B cell (primary cell): ENCODE measurements around the gene NINJ2. TPM values are rescaled to one million over a fixed set of nuclear protein-coding genes. Genes with fewer than 3 reads are reported as not detected.

Experiments used
- ATAC-seq: fragments of 200-7000 bp; cut with Tn5 transposase; one replicate; pipeline ENCODE4 v1.10.0; 2021; ENCODE audit warnings: low read depth, mild to moderate bottlenecking, moderate number of reproducible peaks, moderate library complexity
- CTCF ChIA-PET: fragments of 350-600 bp; sonication (Branson Sonifier 250); formaldehyde crosslinking; loops from one replicate; lab custom pipeline; 2021; ENCODE audit warnings: antibody characterized with exemption, inconsistent platforms; lab: Charles Lee
- POLR2A ChIA-PET: fragments of 350-600 bp; sonication (Branson Sonifier 250); formaldehyde crosslinking; loops from one replicate; lab custom pipeline; 2021; ENCODE audit warnings: antibody characterized with exemption; lab: Charles Lee
- DNase-seq: peaks from one replicate; pipeline ENCODE4 v3.0.0; 2013
- H2AFZ ChIP-seq: 2 replicates; pipeline ENCODE4 v1.6.1; 2012; ENCODE audit warnings: mild to moderate bottlenecking, low read depth, low read length; ENCODE audit not compliant: insufficient read depth, poor library complexity, severe bottlenecking
- H3K27ac ChIP-seq, 2 donors: 1 replicate in 1 of 2; 2 replicates in 1 of 2; pipeline ENCODE4 v1.5.1; 2012 to 2013; ENCODE audit warnings: low read length in 2 of 2, mild to moderate bottlenecking in 2 of 2, moderate library complexity in 1 of 2
- H3K27me3 ChIP-seq, 4 experiments: fragments of 200-600 bp in 1 of 4; sonication (generic) in 1 of 4; replicated peaks in 1 of 4; 1 replicate in 2 of 4; 2 replicates in 2 of 4; pipeline versions ENCODE4 v1.6.1 to v1.7.0; 2013 to 2016; ENCODE audit warnings: low read length in 3 of 4, mild to moderate bottlenecking in 2 of 4, mixed read lengths in 1 of 4, moderate library complexity in 1 of 4; ENCODE audit not compliant: insufficient read depth in 4 of 4, control insufficient read depth in 3 of 4; ENCODE audit errors: control extremely low read depth in 1 of 4
- H3K36me3 ChIP-seq, 2 experiments: replicated peaks in 1 of 2; 1 replicate in 1 of 2; 2 replicates in 1 of 2; pipeline versions ENCODE4 v1.6.1 to v1.7.1; 2013; ENCODE audit warnings: low read length in 1 of 2; ENCODE audit not compliant: insufficient read depth in 2 of 2, control insufficient read depth in 1 of 2; ENCODE audit errors: control extremely low read depth in 1 of 2, extremely low read depth in 1 of 2
- H3K4me1 ChIP-seq, 2 donors: fragments of 200-600 bp in 1 of 2; sonication (generic) in 1 of 2; 1 replicate in 1 of 2; 2 replicates in 1 of 2; pipeline versions ENCODE4 v1.5.1 to v1.6.1; 2013 to 2017; ENCODE audit warnings: low read length in 2 of 2; ENCODE audit not compliant: control insufficient read depth in 2 of 2, insufficient read depth in 2 of 2
- H3K4me2 ChIP-seq: replicated peaks from 2 replicates; pipeline ENCODE3; 2012; ENCODE audit warnings: mild to moderate bottlenecking, low read depth, low read length; ENCODE audit not compliant: poor library complexity, severe bottlenecking
- H3K4me3 ChIP-seq, 5 experiments: fragments of 200-600 bp in 1 of 5; sonication (generic) in 1 of 5; 1 replicate in 3 of 5; 2 replicates in 2 of 5; pipeline versions ENCODE4 v1.5.1 to v1.7.0; 2011 to 2016; ENCODE audit warnings: low read length in 4 of 5, mild to moderate bottlenecking in 4 of 5, low read depth in 2 of 5, control low read depth in 1 of 5, moderate library complexity in 1 of 5; ENCODE audit not compliant: insufficient read depth in 1 of 5; ENCODE audit errors: control extremely low read depth in 1 of 5, extremely low read depth in 1 of 5
- H3K79me2 ChIP-seq: fragments of 200-600 bp; sonication (generic); one replicate; pipeline ENCODE4 v1.6.0; 2016; ENCODE audit warnings: low read length; ENCODE audit not compliant: control insufficient read depth, insufficient read depth
- H3K9ac ChIP-seq: fragments of 200-600 bp; sonication (generic); 2 replicates; pipeline ENCODE4 v1.6.1; 2017; ENCODE audit warnings: mild to moderate bottlenecking, low read length, moderate library complexity
- H3K9me3 ChIP-seq, 3 donors: one replicate each; pipeline versions ENCODE4 v1.6.1 to v1.7.1; 2013; ENCODE audit warnings: low read length in 2 of 3; ENCODE audit not compliant: control insufficient read depth in 2 of 3, insufficient read depth in 1 of 3; ENCODE audit errors: control extremely low read depth in 1 of 3
- H4K20me1 ChIP-seq: 2 replicates; pipeline ENCODE4 v1.6.0; 2012; ENCODE audit warnings: mild to moderate bottlenecking, low read length; ENCODE audit not compliant: insufficient read depth, control insufficient read depth, poor library complexity, severe bottlenecking
- H3K27ac Mint-ChIP-seq: one replicate; pipeline ENCODE4 v1.8.0; 2021; ENCODE audit warnings: mixed read lengths
- H3K27me3 Mint-ChIP-seq: one replicate; pipeline ENCODE4 v1.8.0; 2021; ENCODE audit warnings: mixed read lengths
- H3K4me1 Mint-ChIP-seq: one replicate; pipeline ENCODE4 v1.8.0; 2021; ENCODE audit warnings: mixed read lengths
- H3K4me3 Mint-ChIP-seq: one replicate; pipeline ENCODE4 v1.8.0; 2021; ENCODE audit warnings: mixed read lengths
- H3K9me3 Mint-ChIP-seq: one replicate; pipeline ENCODE4 v1.8.0; 2022; ENCODE audit warnings: mixed read lengths; ENCODE audit not compliant: insufficient read depth
- EZH2 ChIP-seq: IDR thresholded peaks from 2 replicates; pipeline ENCODE4 v1.6.1; 2012; ENCODE audit warnings: borderline replicate concordance, low read depth, mild to moderate bottlenecking, moderate library complexity, low read length; ENCODE audit not compliant: insufficient read depth, poor library complexity, severe bottlenecking
- WGBS: methylation state at CpG from one replicate; pipeline ENCODE4 v1.1.5; 2013; ENCODE audit warnings: missing lambda C conversion rate; ENCODE audit not compliant: insufficient coverage; 5-methylcytosine and 5-hydroxymethylcytosine counted together
- intact Hi-C: fragments of 100-400 bp; cut with micrococcal nuclease; formaldehyde crosslinking; loops from one replicate; pipeline ENCODE4 v1.10.0; 2022
- polyA plus RNA-seq: library from polyadenylated mRNA; depleted of rRNA; stranded (reverse); fragments of >200 nt; gene quantifications from 2 replicates; pipeline ENCODE4 v1.2.3, GENCODE V29; 2012
- total RNA-seq, 2 donors: library from RNA; stranded (reverse); fragments of 120-200 nt in 1 of 2; gene quantifications; 1 replicate in 1 of 2; 2 replicates in 1 of 2; pipeline versions ENCODE4 v1.2.3 to v1.2.4, GENCODE V29; 2013 to 2022
- TF ChIP-seq, protein P1 (sequence below): fragments of 200-600 bp; IDR thresholded peaks from one replicate; pipeline ENCODE4 v1.8.0; 2022; ENCODE audit warnings: antibody characterized with exemption, mild to moderate bottlenecking

NINJ2 gene
- total and polyA plus RNA-seq, 2 donors (not counting 1 experiment from before 2014, with no cell fraction given): 2.9 to 10.2 TPM

DNA sequence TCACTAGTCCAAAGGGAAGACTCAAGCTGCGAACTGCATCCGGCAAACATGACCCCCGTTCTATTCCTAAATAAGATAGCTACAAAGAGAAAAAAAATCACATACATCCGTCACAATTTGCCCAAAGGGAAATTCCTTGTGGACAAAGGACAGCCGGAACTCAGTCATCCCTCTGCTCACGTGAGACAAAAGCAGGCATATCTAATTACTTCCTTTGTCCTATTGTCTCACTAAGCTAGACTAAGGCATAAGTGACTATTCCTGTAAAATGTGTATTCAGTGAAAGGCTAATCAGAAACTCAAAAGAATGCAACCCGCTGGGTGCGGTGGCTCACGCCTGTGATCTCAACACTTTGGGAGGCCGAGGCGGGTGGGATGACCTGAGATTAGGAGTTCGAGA lies 27.2 kb upstream of the NINJ2 start:
- H3K27ac Mint-ChIP-seq: no peak overlapping the region
- WGBS: 100% methylated on average over 5 of the region's 12 CpGs
- no peak for ATAC-seq
- no peak overlapping the region for H3K4me3 ChIP-seq
- TF ChIP-seq EZH2: no peak
- TF ChIP-seq, protein P1, sequence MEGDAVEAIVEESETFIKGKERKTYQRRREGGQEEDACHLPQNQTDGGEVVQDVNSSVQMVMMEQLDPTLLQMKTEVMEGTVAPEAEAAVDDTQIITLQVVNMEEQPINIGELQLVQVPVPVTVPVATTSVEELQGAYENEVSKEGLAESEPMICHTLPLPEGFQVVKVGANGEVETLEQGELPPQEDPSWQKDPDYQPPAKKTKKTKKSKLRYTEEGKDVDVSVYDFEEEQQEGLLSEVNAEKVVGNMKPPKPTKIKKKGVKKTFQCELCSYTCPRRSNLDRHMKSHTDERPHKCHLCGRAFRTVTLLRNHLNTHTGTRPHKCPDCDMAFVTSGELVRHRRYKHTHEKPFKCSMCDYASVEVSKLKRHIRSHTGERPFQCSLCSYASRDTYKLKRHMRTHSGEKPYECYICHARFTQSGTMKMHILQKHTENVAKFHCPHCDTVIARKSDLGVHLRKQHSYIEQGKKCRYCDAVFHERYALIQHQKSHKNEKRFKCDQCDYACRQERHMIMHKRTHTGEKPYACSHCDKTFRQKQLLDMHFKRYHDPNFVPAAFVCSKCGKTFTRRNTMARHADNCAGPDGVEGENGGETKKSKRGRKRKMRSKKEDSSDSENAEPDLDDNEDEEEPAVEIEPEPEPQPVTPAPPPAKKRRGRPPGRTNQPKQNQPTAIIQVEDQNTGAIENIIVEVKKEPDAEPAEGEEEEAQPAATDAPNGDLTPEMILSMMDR: no peak
- peaks cover 0 to 3% (median 0%) of the 10 kb centered on the region in 3 donors for H3K9me3 ChIP-seq
- H2AFZ ChIP-seq: no peak overlapping the region
- no peaks in the 10 kb centered on the region for H3K27me3 ChIP-seq
- no peaks in the 10 kb centered on the region for H4K20me1 ChIP-seq
- H3K9me3 Mint-ChIP-seq: no peaks in the 10 kb centered on the region
- peaks cover 14 to 17% of the 10 kb centered on the region in 2 donors for H3K4me1 ChIP-seq
- H3K27me3 Mint-ChIP-seq: no peaks in the 10 kb centered on the region
- no peak overlapping the region for H3K4me3 Mint-ChIP-seq
- no peak overlapping the region for H3K9ac ChIP-seq
- no peak for DNase-seq
- intact Hi-C loops: no loop called here
- POLR2A ChIA-PET: no interaction called here
- no peaks in the 10 kb centered on the region for H3K36me3 ChIP-seq
- H3K4me1 Mint-ChIP-seq: peaks cover 21% of the 10 kb centered on the region
- H3K79me2 ChIP-seq: no peaks in the 10 kb centered on the region
- H3K4me2 ChIP-seq: no peak overlapping the region
- CTCF ChIA-PET: interaction anchor here (1.4 kb wide), 1 partner anchor 60 kb away, joined by 5 read pairs; no protein-coding TSS in a partner anchor
- no peak overlapping the region for H3K27ac ChIP-seq

DNA sequence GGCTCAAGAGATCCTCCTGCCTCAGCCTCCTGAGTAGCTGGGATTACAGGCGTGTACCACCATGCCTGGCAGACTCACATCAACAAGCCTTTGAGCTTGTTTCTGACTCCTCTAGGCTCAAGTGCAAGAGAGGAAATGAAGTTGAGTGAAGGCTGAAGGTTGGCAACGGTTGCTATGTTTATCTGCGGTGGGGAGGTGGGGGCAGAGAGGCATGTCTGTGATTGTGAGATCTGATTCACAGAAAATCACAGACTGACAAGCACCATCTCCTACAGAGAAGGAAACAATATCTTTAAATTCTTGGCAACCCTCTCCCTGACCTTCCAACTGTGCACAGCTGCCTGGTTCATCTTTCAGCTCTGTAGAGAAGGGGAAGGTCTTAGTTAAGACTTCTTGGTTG lies 22.1 kb upstream of the NINJ2 start:
- Histone ChIP-seq H3K9ac (peak overlapping the region; percentile 74), H3K4me1 (peaks cover 45 to 53% of the 10 kb centered on the region in 2 donors), H4K20me1 (no peaks in the 10 kb centered on the region), H3K4me3 (peak overlapping the region in 4 of 5 experiments; percentile 5 to 31 (median 21)), H3K27me3 (no peaks in the 10 kb centered on the region), H3K79me2 (no peaks in the 10 kb centered on the region), H2AFZ (no peak overlapping the region), H3K27ac (peak overlapping the region; percentile 93 to 98), H3K4me2 (peak overlapping the region; percentile 73), H3K36me3 (no peaks in the 10 kb centered on the region), H3K9me3 (no peaks in the 10 kb centered on the region)
- intact Hi-C loops: loop anchor here (1.0 to 5.0 kb wide), 6 partner anchors 12 to 1005 kb away; partner anchors contain the start of gene ADIPOR2
- DNase-seq (peak; percentile 93), ATAC-seq (peak; percentile 78)
- no peaks in the 10 kb centered on the region for H3K9me3 Mint-ChIP-seq
- no peak for TF ChIP-seq EZH2
- TF ChIP-seq, protein P1: no peak
- peak overlapping the region; percentile 75 for H3K4me3 Mint-ChIP-seq
- H3K27ac Mint-ChIP-seq: peak overlapping the region; percentile 100
- ChIA-PET POLR2A (interaction anchor here (0.8 to 2.0 kb wide), 6 partner anchors 10 to 66 kb away, joined by 3 to 14 read pairs (median 6); partner anchors contain the start of gene WNK1), CTCF (interaction anchor here (0.8 to 3.6 kb wide), 11 partner anchors 8 to 129 kb away, joined by 3 to 44 read pairs (median 5); partner anchors contain the start of gene WNK1)
- H3K27me3 Mint-ChIP-seq: no peaks in the 10 kb centered on the region
- no CpG with 5 or more reads among the region's 3 CpGs for WGBS
- H3K4me1 Mint-ChIP-seq: peaks cover 49% of the 10 kb centered on the region
